Activated CD4-positive, alpha-beta memory T cell treated with anti-CD3 and anti-CD28 coated beads, Interleukin-2, amount 10 ng/mL, durations not matched to agents 7 days and 5 days (primary cell): ENCODE results near the gene MAP7D3. TPM values are rescaled to one million over a fixed set of nuclear protein-coding genes. Genes with fewer than 3 reads are reported as not detected.

Experiments used
- CTCF ChIA-PET: fragments of 350-600 bp; sonication (Branson Sonifier 250); formaldehyde crosslinking; loops from one replicate; lab custom pipeline; 2021; ENCODE audit warnings: antibody characterized with exemption, inconsistent platforms; lab: Charles Lee
- POLR2A ChIA-PET: fragments of 350-600 bp; sonication (Branson Sonifier 250); formaldehyde crosslinking; loops from one replicate; lab custom pipeline; 2021; ENCODE audit warnings: antibody characterized with exemption; lab: Charles Lee
- DNase-seq: peaks from one replicate; pipeline ENCODE4 v3.0.0-alpha.2; 2020
- H3K27ac Mint-ChIP-seq: one replicate; pipeline ENCODE4 v1.8.0; 2021; ENCODE audit warnings: mild to moderate bottlenecking, mixed read lengths
- H3K27me3 Mint-ChIP-seq: one replicate; pipeline ENCODE4 v1.8.0; 2021; ENCODE audit warnings: mixed read lengths
- H3K36me3 Mint-ChIP-seq: one replicate; pipeline ENCODE4 v1.8.0; 2021; ENCODE audit warnings: low read depth, mixed read lengths
- H3K4me1 Mint-ChIP-seq: one replicate; pipeline ENCODE4 v1.8.0; 2021; ENCODE audit warnings: mixed read lengths
- H3K4me3 Mint-ChIP-seq: one replicate; pipeline ENCODE4 v1.8.0; 2021; ENCODE audit warnings: mild to moderate bottlenecking, mixed read lengths
- H3K9me3 Mint-ChIP-seq: one replicate; pipeline ENCODE4 v1.8.0; 2021; ENCODE audit warnings: mixed read lengths
- total RNA-seq, 2 experiments: library from RNA; stranded (reverse); gene quantifications; one replicate each; pipeline ENCODE4 v1.2.3, GENCODE V29; 2021

Gene MAP7D3
- total RNA-seq, 2 experiments from 2014 or later: 14.5 to 14.8 TPM

DNA sequence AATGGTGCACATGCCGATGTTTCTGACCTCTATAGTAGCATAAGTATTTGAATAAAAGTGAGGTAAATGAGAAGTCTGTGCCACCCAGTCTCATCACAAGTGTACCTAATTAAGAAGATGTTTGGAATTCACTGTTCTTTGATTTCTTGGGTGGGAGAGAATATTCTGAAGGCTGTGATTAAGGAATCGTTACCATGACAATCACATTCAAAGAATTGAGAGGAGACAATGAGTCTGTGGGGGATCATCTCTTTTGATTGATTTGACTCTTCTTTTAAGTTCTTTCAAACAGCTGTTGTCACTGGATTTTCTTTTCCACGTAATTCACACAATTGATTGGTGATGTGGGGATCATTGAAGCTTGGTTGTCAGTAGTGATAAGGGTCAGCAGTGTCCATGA, 85.8 kb downstream of the MAP7D3 start:
- ChIA-PET POLR2A (no interaction called here), CTCF (interaction anchor here (1.6 to 2.0 kb wide), 2 partner anchors 103 to 137 kb away, joined by 9 read pairs; no protein-coding TSS in a partner anchor)
- H3K36me3 Mint-ChIP-seq: no peaks in the 10 kb centered on the region
- no peak for DNase-seq
- no peaks in the 10 kb centered on the region for H3K27me3 Mint-ChIP-seq
- H3K27ac Mint-ChIP-seq: no peak overlapping the region
- peaks cover 5% of the 10 kb centered on the region for H3K4me1 Mint-ChIP-seq
- no peak overlapping the region for H3K4me3 Mint-ChIP-seq
- H3K9me3 Mint-ChIP-seq: no peaks in the 10 kb centered on the region

DNA sequence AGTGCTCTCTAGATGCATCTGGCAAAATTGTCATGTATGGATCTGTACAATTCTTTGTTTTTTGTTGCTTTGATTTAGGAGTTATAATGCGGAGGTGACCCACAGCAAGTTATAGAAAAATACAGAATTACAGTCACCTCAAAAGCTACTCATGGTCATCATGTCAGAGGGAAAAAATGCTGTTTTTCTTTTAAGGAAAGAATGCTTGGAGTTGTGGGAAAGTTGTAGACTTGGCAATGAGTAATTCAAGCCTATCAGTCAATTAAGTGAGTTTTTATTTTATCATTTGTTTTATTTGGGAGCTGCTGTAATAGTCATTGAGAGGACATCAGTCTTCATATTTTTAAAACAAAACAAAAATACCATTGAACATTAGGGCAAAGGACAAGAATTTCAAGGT, 87.5 kb downstream of the MAP7D3 start:
- ChIA-PET CTCF (interaction anchor here (0.8 to 3.3 kb wide), 9 partner anchors 10 to 136 kb away, joined by 3 to 60 read pairs (median 4); no protein-coding TSS in a partner anchor), POLR2A (no interaction called here)
- no peaks in the 10 kb centered on the region for H3K27me3 Mint-ChIP-seq
- peaks cover 5% of the 10 kb centered on the region for H3K4me1 Mint-ChIP-seq
- H3K9me3 Mint-ChIP-seq: no peaks in the 10 kb centered on the region
- no peaks in the 10 kb centered on the region for H3K36me3 Mint-ChIP-seq
- no peak overlapping the region for H3K27ac Mint-ChIP-seq
- no peak overlapping the region for H3K4me3 Mint-ChIP-seq
- no peak for DNase-seq

Other genes starting within 250 kb of the MAP7D3 start
- gene FHL1, start 103.9 kb downstream of the MAP7D3 start, total RNA-seq: 10 to 100 TPM; 25.5 to 31.0 TPM
- not detected for gene ADGRG4, start 49.6 kb upstream of the MAP7D3 start, total RNA-seq
- not detected for gene BRS3, start 236.5 kb upstream of the MAP7D3 start, total RNA-seq
- 10 to 100 TPM; 63.7 to 64.1 TPM for gene HTATSF1, start 246.2 kb upstream of the MAP7D3 start, total RNA-seq